Measurements from ENCODE around the gene OXER1. TPM values are rescaled to one million over a fixed set of nuclear protein-coding genes. Genes with fewer than 3 reads are reported as not detected.

The OXER1 gene
- total and polyA plus RNA-seq, 9 donors: 0.37 to 7.8 (median 5.8) TPM

DNA sequence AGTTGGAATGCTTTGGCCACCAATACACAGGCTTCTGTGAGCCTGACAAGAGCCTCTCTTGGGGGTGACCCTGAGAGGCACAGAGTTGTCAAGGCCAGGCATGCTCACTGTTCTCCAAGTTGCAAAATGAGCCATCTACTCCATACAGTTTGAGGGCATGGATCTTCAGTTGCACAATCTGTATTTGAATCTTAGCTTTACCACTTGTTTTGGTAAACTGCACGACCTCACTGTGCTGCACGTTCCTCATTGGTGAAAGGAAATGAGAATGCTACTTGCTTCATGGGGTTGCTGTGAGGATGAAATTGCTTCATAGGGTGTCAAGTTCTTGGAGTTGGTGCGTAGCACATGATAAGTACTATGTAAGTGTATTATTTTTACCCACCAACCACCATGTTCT is 40.4 kb upstream of the OXER1 start:
- TF ChIP-seq CTCF (IDR thresholded peaks at IDR 0.05): no peak
- TF ChIP-seq POLR2A (IDR thresholded peaks at IDR 0.05): no peak
- TF ChIP-seq EP300 (IDR thresholded peaks at IDR 0.05): no peak
- Histone ChIP-seq H3K27ac (no peak overlapping the region), H3K9me3 (no peaks in the 10 kb centered on the region), H3K4me1 (ENCODE audit: insufficient read depth) (peaks cover 7% of the 10 kb centered on the region), H3K27me3 (no peaks in the 10 kb centered on the region), H3K4me3 (no peak overlapping the region), H3K36me3 (no peaks in the 10 kb centered on the region)
- no peak for DNase-seq
- 71 to 77% (median 74%) methylated on average over 3 of the region's 3 CpGs for WGBS, 3 donors
- intact Hi-C loops (cut with DNase I): no loop called here

DNA sequence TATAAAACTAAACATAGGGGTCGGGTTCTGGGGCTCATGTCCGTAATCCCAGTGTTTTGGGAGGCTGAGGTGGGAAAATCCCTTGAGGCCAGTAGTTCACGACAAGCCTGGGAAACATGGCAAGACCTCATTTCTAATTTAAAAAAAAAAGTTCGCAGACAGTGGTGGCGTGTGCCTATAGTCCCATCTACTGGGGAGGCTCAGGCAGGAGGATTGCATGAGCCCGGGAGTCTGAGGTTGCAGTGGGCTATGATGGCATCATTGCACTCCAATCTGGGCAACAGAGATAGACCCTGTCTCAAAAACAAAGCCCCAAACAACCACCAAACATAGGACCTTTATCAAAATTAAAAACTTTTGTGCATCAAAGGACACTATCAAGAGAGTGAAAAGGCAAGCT is 38.2 kb upstream of the OXER1 start:
- Histone ChIP-seq H3K36me3 (no peaks in the 10 kb centered on the region), H3K4me1 (ENCODE audit: insufficient read depth) (peaks cover 5% of the 10 kb centered on the region), H3K27ac (no peak overlapping the region), H3K4me3 (no peak overlapping the region), H3K27me3 (no peaks in the 10 kb centered on the region), H3K9me3 (no peaks in the 10 kb centered on the region)
- intact Hi-C loops (cut with DNase I): no loop called here
- WGBS, 3 donors: 87 to 93% (median 90%) methylated on average over 6 of the region's 6 CpGs
- no peak for DNase-seq
- no peak for TF ChIP-seq POLR2A (IDR thresholded peaks at IDR 0.05)

DNA sequence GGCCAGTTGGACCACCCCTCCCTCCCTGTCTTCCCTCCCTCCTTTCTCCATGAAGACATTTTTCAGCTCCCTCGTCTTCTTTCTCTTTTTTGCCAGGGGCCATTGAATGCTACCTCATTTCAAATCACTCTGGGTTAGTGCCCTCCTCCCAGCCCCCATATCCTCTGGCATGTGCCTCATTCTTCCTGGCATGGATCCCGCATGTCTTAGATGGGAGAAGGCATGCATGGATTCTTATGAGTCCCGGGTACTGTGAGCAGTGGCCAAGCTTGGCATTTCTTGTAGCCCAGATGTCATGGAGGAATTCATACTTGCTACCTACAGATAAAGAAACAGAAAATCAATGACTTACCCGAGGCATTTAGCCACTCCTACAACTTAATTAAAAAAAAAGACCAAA is 37.4 kb upstream of the OXER1 start:
- Histone ChIP-seq H3K36me3 (no peaks in the 10 kb centered on the region), H3K27ac (no peak overlapping the region)
- DNase-seq: peak in 1 of 5 donors; percentile 13

GRCh38 chr2:42800981-42801380 is 37.0 kb upstream of the OXER1 start:
- DNase-seq: peak in 1 of 5 donors; percentile 26
- 49 to 53% (median 50%) methylated on average over 2 of the region's 2 CpGs for WGBS, 3 donors
- Histone ChIP-seq H3K36me3 (no peaks in the 10 kb centered on the region), H3K27me3 (no peaks in the 10 kb centered on the region), H3K27ac (no peak overlapping the region), H3K9me3 (no peaks in the 10 kb centered on the region), H3K4me1 (ENCODE audit: insufficient read depth) (peaks cover 7% of the 10 kb centered on the region), H3K4me3 (no peak overlapping the region)
- intact Hi-C loops (cut with DNase I): no loop called here
- TF ChIP-seq EP300 (IDR thresholded peaks at IDR 0.05) (no peak), POLR2A (IDR thresholded peaks at IDR 0.05) (no peak), CTCF (IDR thresholded peaks at IDR 0.05) (no peak)

More for the DNA sequence above, 37.4 kb upstream of the OXER1 start:
- WGBS, 3 donors: 39 to 52% (median 50%) methylated on average over 4 of the region's 4 CpGs
- no peaks in the 10 kb centered on the region for H3K27me3 ChIP-seq
- H3K9me3 ChIP-seq: no peaks in the 10 kb centered on the region
- H3K4me3 ChIP-seq: no peak overlapping the region
- peaks cover 7% of the 10 kb centered on the region for H3K4me1 ChIP-seq (ENCODE audit: insufficient read depth)
- intact Hi-C loops (cut with DNase I): no loop called here
- TF ChIP-seq CTCF (IDR thresholded peaks at IDR 0.05) (no peak), EP300 (IDR thresholded peaks at IDR 0.05) (no peak), POLR2A (IDR thresholded peaks at IDR 0.05) (no peak)

- H3K4me1 ChIP-seq (ENCODE audit: insufficient read depth): peaks cover 9% of the 10 kb centered on the region
- H3K9me3 ChIP-seq: no peaks in the 10 kb centered on the region
- no peak overlapping the region for H3K4me3 ChIP-seq
- H3K27me3 ChIP-seq: no peaks in the 10 kb centered on the region
- intact Hi-C loops (cut with DNase I): no loop called here
- H3K36me3 ChIP-seq: no peaks in the 10 kb centered on the region
- no peak for DNase-seq
- H3K27ac ChIP-seq: no peak overlapping the region
- 90 to 93% (median 93%) methylated on average over 4 of the region's 4 CpGs for WGBS, 3 donors
- no peak for TF ChIP-seq CTCF (IDR thresholded peaks at IDR 0.05)
- no peak for TF ChIP-seq EP300 (IDR thresholded peaks at IDR 0.05)
- no peak for TF ChIP-seq POLR2A (IDR thresholded peaks at IDR 0.05)
Observed at GRCh38 chr2:42800461-42800962, 36.6 kb upstream of the OXER1 start.
